ENCODE measurements around the gene RNF217.

RNF217 gene

GRCh38 chr6:124943658-124944057 is 18.6 kb upstream of the RNF217 start:
- H3K27me3 ChIP-seq (ENCODE audit: insufficient read depth, low read length), result no peaks in the 10 kb centered on the region
- no peak overlapping the region for H3K27ac ChIP-seq (ENCODE audit: low read depth, low read length)
- H3K79me2 ChIP-seq (ENCODE audit: control insufficient read depth, insufficient read depth, low read length, unreplicated experiment), result no peaks in the 10 kb centered on the region

GRCh38 chr6:124947971-124948451 is 14.2 kb upstream of the RNF217 start:
- Histone ChIP-seq H3K4me1 (ENCODE audit: control insufficient read depth, insufficient read depth, low read length, unreplicated experiment) (peaks cover 22% of the 10 kb centered on the region), H2AFZ (ENCODE audit: low read length, unreplicated experiment) (peak overlapping the region; percentile 10), H3K36me3 (ENCODE audit: insufficient read depth, low read length) (peaks cover 5% of the 10 kb centered on the region; the same call in 1 of the 2 replicates), H3K79me2 (ENCODE audit: control insufficient read depth, insufficient read depth, low read length, unreplicated experiment) (no peaks in the 10 kb centered on the region), H3K27me3 (ENCODE audit: insufficient read depth, low read length) (no peaks in the 10 kb centered on the region), H3K27ac (ENCODE audit: low read depth, low read length) (peak overlapping the region; percentile 49), H3K4me3 (ENCODE audit: low read depth, low read length) (peak overlapping the region; percentile 2; the same call in 1 of the 2 replicates)

More at GRCh38 chr6:124943658-124944057, 18.6 kb upstream of the RNF217 start:
- H3K36me3 ChIP-seq (ENCODE audit: insufficient read depth, low read length), result peaks cover 5% of the 10 kb centered on the region; the same call in 1 of the 2 replicates
- H3K4me3 ChIP-seq (ENCODE audit: low read depth, low read length), result no peak overlapping the region
- H3K4me1 ChIP-seq (ENCODE audit: control insufficient read depth, insufficient read depth, low read length, unreplicated experiment), result peaks cover 16% of the 10 kb centered on the region
- H2AFZ ChIP-seq (ENCODE audit: low read length, unreplicated experiment), result no peak overlapping the region

GRCh38 chr6:124949706-124950105 is 12.5 kb upstream of the RNF217 start:
- H3K4me1 ChIP-seq (ENCODE audit: control insufficient read depth, insufficient read depth, low read length, unreplicated experiment), result peaks cover 22% of the 10 kb centered on the region
- no peak overlapping the region for H3K27ac ChIP-seq (ENCODE audit: low read depth, low read length)
- H2AFZ ChIP-seq (ENCODE audit: low read length, unreplicated experiment), result no peak overlapping the region
- no peaks in the 10 kb centered on the region for H3K79me2 ChIP-seq (ENCODE audit: control insufficient read depth, insufficient read depth, low read length, unreplicated experiment)
- H3K4me3 ChIP-seq (ENCODE audit: low read depth, low read length), result no peak overlapping the region
- H3K36me3 ChIP-seq (ENCODE audit: insufficient read depth, low read length), result peaks cover 4% of the 10 kb centered on the region; the same call in 1 of the 2 replicates
- no peaks in the 10 kb centered on the region for H3K27me3 ChIP-seq (ENCODE audit: insufficient read depth, low read length)

- Histone ChIP-seq H2AFZ (ENCODE audit: low read length, unreplicated experiment) (no peak overlapping the region), H3K36me3 (ENCODE audit: insufficient read depth, low read length) (no peaks in the 10 kb centered on the region), H3K4me3 (ENCODE audit: low read depth, low read length) (no peak overlapping the region), H3K79me2 (ENCODE audit: control insufficient read depth, insufficient read depth, low read length, unreplicated experiment) (no peaks in the 10 kb centered on the region), H3K27me3 (ENCODE audit: insufficient read depth, low read length) (no peaks in the 10 kb centered on the region), H3K27ac (ENCODE audit: low read depth, low read length) (no peak overlapping the region), H3K4me1 (ENCODE audit: control insufficient read depth, insufficient read depth, low read length, unreplicated experiment) (peaks cover 12% of the 10 kb centered on the region)
Measured at GRCh38 chr6:124953808-124954207, 8.4 kb upstream of the RNF217 start.

GRCh38 chr6:124955108-124955856 is 7.0 kb upstream of the RNF217 start:
- Histone ChIP-seq H3K27me3 (ENCODE audit: insufficient read depth, low read length) (no peaks in the 10 kb centered on the region), H3K27ac (ENCODE audit: low read depth, low read length) (no peak overlapping the region), H3K36me3 (ENCODE audit: insufficient read depth, low read length) (no peaks in the 10 kb centered on the region), H2AFZ (ENCODE audit: low read length, unreplicated experiment) (peak overlapping the region; percentile 23), H3K4me1 (ENCODE audit: control insufficient read depth, insufficient read depth, low read length, unreplicated experiment) (peaks cover 16% of the 10 kb centered on the region), H3K4me3 (ENCODE audit: low read depth, low read length) (no peak overlapping the region), H3K79me2 (ENCODE audit: control insufficient read depth, insufficient read depth, low read length, unreplicated experiment) (no peaks in the 10 kb centered on the region)

GRCh38 chr6:124956018-124956417 is 6.2 kb upstream of the RNF217 start:
- Histone ChIP-seq H3K36me3 (ENCODE audit: insufficient read depth, low read length) (no peaks in the 10 kb centered on the region), H2AFZ (ENCODE audit: low read length, unreplicated experiment) (no peak overlapping the region), H3K27ac (ENCODE audit: low read depth, low read length) (no peak overlapping the region), H3K27me3 (ENCODE audit: insufficient read depth, low read length) (no peaks in the 10 kb centered on the region), H3K4me3 (ENCODE audit: low read depth, low read length) (no peak overlapping the region), H3K79me2 (ENCODE audit: control insufficient read depth, insufficient read depth, low read length, unreplicated experiment) (no peaks in the 10 kb centered on the region), H3K4me1 (ENCODE audit: control insufficient read depth, insufficient read depth, low read length, unreplicated experiment) (peaks cover 23% of the 10 kb centered on the region)

- Histone ChIP-seq H3K27me3 (ENCODE audit: insufficient read depth, low read length) (no peaks in the 10 kb centered on the region), H2AFZ (ENCODE audit: low read length, unreplicated experiment) (no peak overlapping the region), H3K36me3 (ENCODE audit: insufficient read depth, low read length) (no peaks in the 10 kb centered on the region), H3K79me2 (ENCODE audit: control insufficient read depth, insufficient read depth, low read length, unreplicated experiment) (peaks cover 10% of the 10 kb centered on the region), H3K27ac (ENCODE audit: low read depth, low read length) (peak overlapping the region; percentile 57), H3K4me3 (ENCODE audit: low read depth, low read length) (peak overlapping the region; percentile 42; the same call in 1 of the 2 replicates), H3K4me1 (ENCODE audit: control insufficient read depth, insufficient read depth, low read length, unreplicated experiment) (peaks cover 24% of the 10 kb centered on the region)
Measured at GRCh38 chr6:124958149-124958548, 4.1 kb upstream of the RNF217 start.

GRCh38 chr6:124958759-124959354 is 3.4 kb upstream of the RNF217 start:
- peak overlapping the region; percentile 42; the same call in 1 of the 2 replicates for H3K4me3 ChIP-seq (ENCODE audit: low read depth, low read length)
- peak overlapping the region; percentile 57 for H3K27ac ChIP-seq (ENCODE audit: low read depth, low read length)
- H3K79me2 ChIP-seq (ENCODE audit: control insufficient read depth, insufficient read depth, low read length, unreplicated experiment), result peaks cover 17% of the 10 kb centered on the region
- H3K27me3 ChIP-seq (ENCODE audit: insufficient read depth, low read length), result no peaks in the 10 kb centered on the region
- H3K4me1 ChIP-seq (ENCODE audit: control insufficient read depth, insufficient read depth, low read length, unreplicated experiment), result peaks cover 24% of the 10 kb centered on the region
- no peak overlapping the region for H2AFZ ChIP-seq (ENCODE audit: low read length, unreplicated experiment)
- no peaks in the 10 kb centered on the region for H3K36me3 ChIP-seq (ENCODE audit: insufficient read depth, low read length)

- Histone ChIP-seq H3K27me3 (ENCODE audit: insufficient read depth, low read length) (no peaks in the 10 kb centered on the region), H2AFZ (ENCODE audit: low read length, unreplicated experiment) (peak overlapping the region; percentile 86), H3K36me3 (ENCODE audit: insufficient read depth, low read length) (0 out of 2 replicates have a peak, but pooled peaks cover 3% of the 10 kb centered on the region), H3K79me2 (ENCODE audit: control insufficient read depth, insufficient read depth, low read length, unreplicated experiment) (peaks cover 36% of the 10 kb centered on the region), H3K4me1 (ENCODE audit: control insufficient read depth, insufficient read depth, low read length, unreplicated experiment) (peaks cover 28% of the 10 kb centered on the region), H3K27ac (ENCODE audit: low read depth, low read length) (peak overlapping the region; percentile 80), H3K4me3 (ENCODE audit: low read depth, low read length) (peak overlapping the region; percentile 82)
Measured at GRCh38 chr6:124960757-124961463, 1.3 kb upstream of the RNF217 start.

GRCh38 chr6:124961464-124961776 is 817 bp upstream of the RNF217 start:
- Histone ChIP-seq H3K79me2 (ENCODE audit: control insufficient read depth, insufficient read depth, low read length, unreplicated experiment) (peaks cover 41% of the 10 kb centered on the region), H2AFZ (ENCODE audit: low read length, unreplicated experiment) (peak overlapping the region; percentile 86), H3K4me1 (ENCODE audit: control insufficient read depth, insufficient read depth, low read length, unreplicated experiment) (peaks cover 33% of the 10 kb centered on the region), H3K27me3 (ENCODE audit: insufficient read depth, low read length) (no peaks in the 10 kb centered on the region), H3K27ac (ENCODE audit: low read depth, low read length) (peak overlapping the region; percentile 80), H3K4me3 (ENCODE audit: low read depth, low read length) (peak overlapping the region; percentile 82), H3K36me3 (ENCODE audit: insufficient read depth, low read length) (0 out of 2 replicates have a peak, but pooled peaks cover 7% of the 10 kb centered on the region)
